Progenitor cell of endocrine pancreas (in vitro differentiated cells): ENCODE data around the gene NEK2. TPM values are rescaled to one million over a fixed set of nuclear protein-coding genes. Genes with fewer than 3 reads are reported as not detected.

Experiments used
- DNase-seq: peaks from one replicate; pipeline ENCODE4 v3.0.0; 2021; ENCODE audit warnings: low spot score; ENCODE audit not compliant: unreplicated experiment
- H3K27ac Mint-ChIP-seq: 2 replicates; pipeline ENCODE4 v1.8.0; 2021; ENCODE audit warnings: mild to moderate bottlenecking, moderate library complexity, mixed read lengths
- H3K27me3 Mint-ChIP-seq: 2 replicates; pipeline ENCODE4 v1.8.0; 2021; ENCODE audit warnings: mixed read lengths
- H3K36me3 Mint-ChIP-seq: 2 replicates; pipeline ENCODE4 v1.8.0; 2022; ENCODE audit warnings: mixed read lengths; ENCODE audit not compliant: insufficient read depth
- H3K4me1 Mint-ChIP-seq: 2 replicates; pipeline ENCODE4 v1.8.0; 2021; ENCODE audit warnings: low read depth, mixed read lengths
- H3K4me3 Mint-ChIP-seq: 2 replicates; pipeline ENCODE4 v1.8.0; 2021; ENCODE audit warnings: low read depth, mild to moderate bottlenecking, moderate library complexity, mixed read lengths
- H3K9me3 Mint-ChIP-seq: 2 replicates; pipeline ENCODE4 v1.8.0; 2021; ENCODE audit warnings: low read depth, mixed read lengths
- CTCF ChIP-seq: fragments of 200-600 bp; sonication (generic); IDR thresholded peaks from one replicate; pipeline ENCODE4 v1.5.0; 2021; ENCODE audit warnings: antibody characterized with exemption, mild to moderate bottlenecking; ENCODE audit not compliant: unreplicated experiment
- total RNA-seq: library from RNA; stranded (reverse); gene quantifications from 2 replicates; pipeline ENCODE4 v1.2.1, GENCODE V29; 2021

NEK2 gene
- total RNA-seq, 1 donor from 2014 or later = 20.8 TPM

GRCh38 chr1:211708926-211709325 lies 33.5 kb upstream of the NEK2 start:
- no peaks in the 10 kb centered on the region for H3K4me1 Mint-ChIP-seq
- DNase-seq = no peak
- H3K4me3 Mint-ChIP-seq = no peak overlapping the region
- no peak overlapping the region for H3K27ac Mint-ChIP-seq
- H3K9me3 Mint-ChIP-seq = no peaks in the 10 kb centered on the region
- TF ChIP-seq CTCF = no peak
- no peaks in the 10 kb centered on the region for H3K36me3 Mint-ChIP-seq
- H3K27me3 Mint-ChIP-seq = no peaks in the 10 kb centered on the region

DNA sequence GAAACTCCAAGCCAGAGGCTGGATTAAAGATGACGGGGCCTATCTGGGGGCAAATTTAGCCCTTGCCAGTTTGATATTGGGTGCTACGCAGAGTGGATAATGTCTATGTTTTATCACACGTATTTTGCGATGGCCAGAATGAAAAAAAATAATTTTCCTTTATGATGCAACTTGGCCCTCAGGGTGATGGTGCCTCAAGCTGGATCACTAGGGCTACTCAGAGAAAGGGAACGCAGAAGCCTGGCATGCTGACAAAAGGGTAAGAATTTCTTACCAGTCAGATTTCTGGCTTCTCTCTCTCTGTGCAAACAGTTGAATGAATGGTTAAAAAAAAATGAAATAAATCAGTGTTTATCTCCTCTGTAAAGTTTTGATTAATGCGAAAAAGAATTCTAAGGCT lies 32.6 kb upstream of the NEK2 start:
- Mint-ChIP-seq H3K4me3 (no peak overlapping the region), H3K27ac (no peak overlapping the region), H3K9me3 (no peaks in the 10 kb centered on the region), H3K27me3 (peaks cover 3% of the 10 kb centered on the region), H3K36me3 (no peaks in the 10 kb centered on the region), H3K4me1 (no peaks in the 10 kb centered on the region)
- TF ChIP-seq CTCF = no peak
- no peak for DNase-seq

DNA sequence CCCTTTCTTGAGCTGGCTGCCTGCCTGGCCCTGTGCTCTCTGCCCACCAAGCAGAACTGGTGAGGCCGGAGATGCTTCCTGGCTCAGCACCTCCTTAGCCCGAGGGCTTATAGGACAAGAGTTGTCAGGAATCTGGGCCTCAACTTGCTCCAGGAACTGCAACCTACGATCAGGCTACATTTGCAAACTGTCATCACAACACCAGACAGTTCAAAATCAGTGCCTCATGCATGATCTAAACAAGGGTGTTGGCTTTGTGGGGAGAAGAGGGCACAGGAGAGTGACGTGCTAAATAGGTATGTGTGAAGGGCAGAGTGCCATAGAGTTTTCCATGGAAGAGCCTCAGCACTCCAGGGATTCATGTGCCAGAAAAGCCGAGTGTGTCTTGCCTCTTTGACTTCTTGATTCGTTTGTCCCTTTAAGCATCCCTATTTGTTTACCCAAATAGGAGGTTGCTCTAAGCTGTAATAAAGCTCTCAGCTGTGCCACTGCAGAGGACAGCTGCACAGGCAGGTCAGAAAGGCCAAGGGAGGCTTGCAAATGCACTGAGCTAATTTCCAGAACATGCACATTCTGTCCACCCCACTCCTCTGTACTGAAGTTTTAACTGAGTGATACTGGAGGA lies 30.2 kb upstream of the NEK2 start:
- no peak for TF ChIP-seq CTCF
- no peaks in the 10 kb centered on the region for H3K36me3 Mint-ChIP-seq
- no peak overlapping the region for H3K27ac Mint-ChIP-seq
- H3K27me3 Mint-ChIP-seq = peaks cover 12% of the 10 kb centered on the region
- no peak overlapping the region for H3K4me3 Mint-ChIP-seq
- DNase-seq = no peak
- H3K4me1 Mint-ChIP-seq = no peaks in the 10 kb centered on the region
- H3K9me3 Mint-ChIP-seq = no peaks in the 10 kb centered on the region

DNA sequence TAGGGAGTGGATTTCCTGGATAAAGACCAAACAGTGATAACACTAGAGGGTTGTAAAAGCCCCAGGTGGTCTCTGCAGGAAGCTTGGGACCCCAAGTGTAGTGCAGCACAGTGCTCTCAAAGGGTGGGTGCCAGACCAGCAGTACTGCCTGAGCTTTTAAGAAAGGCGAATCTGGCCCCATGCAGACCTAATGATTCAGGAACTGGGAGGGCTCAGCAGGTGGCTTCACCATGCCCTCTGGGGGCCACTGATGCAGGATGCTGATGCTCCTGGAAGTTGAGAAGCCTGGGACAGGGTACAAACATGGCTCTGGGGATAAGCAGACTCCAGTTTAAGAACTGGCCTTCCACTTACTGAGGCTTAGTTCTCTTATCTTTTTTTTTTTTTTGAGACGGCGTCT lies 29.1 kb upstream of the NEK2 start:
- Mint-ChIP-seq H3K27me3 (peaks cover 17% of the 10 kb centered on the region), H3K36me3 (no peaks in the 10 kb centered on the region), H3K9me3 (no peaks in the 10 kb centered on the region), H3K27ac (no peak overlapping the region), H3K4me3 (no peak overlapping the region), H3K4me1 (no peaks in the 10 kb centered on the region)
- TF ChIP-seq CTCF = no peak
- DNase-seq = no peak

- Mint-ChIP-seq H3K4me1 (no peaks in the 10 kb centered on the region), H3K36me3 (no peaks in the 10 kb centered on the region), H3K9me3 (no peaks in the 10 kb centered on the region), H3K27me3 (peaks cover 21% of the 10 kb centered on the region), H3K27ac (no peak overlapping the region), H3K4me3 (no peak overlapping the region)
- TF ChIP-seq CTCF = no peak
- no peak for DNase-seq
Measured at GRCh38 chr1:211703812-211704537, 28.6 kb upstream of the NEK2 start.
